GM10847 (cell line): ENCODE data around the gene C2orf72.

ENCODE experiments used
- POLR2A ChIP-seq: IDR thresholded peaks from 2 replicates; pipeline ENCODE4 v1.6.1; 2011; ENCODE audit not compliant: insufficient read length; ENCODE audit errors: extremely low read depth

Gene C2orf72

DNA sequence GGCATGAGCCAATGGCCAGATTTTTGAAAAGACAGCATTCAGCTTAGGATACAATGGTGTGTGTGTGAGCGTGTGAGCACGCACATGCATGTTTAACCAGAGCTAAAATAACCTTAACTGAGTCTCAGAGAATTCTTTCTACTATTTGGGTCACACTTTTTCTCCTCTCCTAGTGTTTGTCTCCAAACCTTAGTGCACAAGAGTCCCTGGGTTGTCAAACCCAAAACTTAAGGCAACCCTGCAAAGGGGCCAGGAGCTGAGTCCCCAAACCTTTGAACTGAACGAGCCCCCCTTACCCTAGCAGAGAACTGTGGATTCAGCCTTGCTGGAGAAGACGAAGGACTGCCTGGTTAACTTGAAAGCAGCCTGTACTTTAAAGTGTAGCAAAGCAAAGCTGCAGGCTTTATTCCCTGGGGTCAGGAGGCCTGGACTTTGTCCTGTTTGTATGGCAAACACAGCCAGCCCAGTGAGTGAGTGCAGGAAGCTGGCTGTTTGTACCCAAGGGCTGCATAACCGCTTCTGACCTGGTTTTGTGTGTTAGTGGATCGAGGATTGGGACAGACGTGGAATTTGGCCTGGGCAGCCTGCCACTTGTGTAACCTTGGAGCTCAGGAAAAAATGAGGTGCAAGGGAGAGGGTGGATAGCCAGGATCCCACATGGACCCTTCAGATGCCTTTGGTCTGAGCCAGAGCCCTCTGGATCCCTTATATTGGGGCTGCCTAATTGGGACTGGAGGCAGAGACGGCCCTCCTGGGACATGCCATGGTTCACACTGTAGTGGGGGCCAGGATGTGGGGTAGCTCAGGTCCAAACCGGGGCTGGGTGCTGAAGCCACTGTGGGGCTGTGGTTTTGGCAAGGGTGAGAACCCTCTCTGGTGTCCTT is 12.9 kb downstream of the C2orf72 start:
- no peak for TF ChIP-seq POLR2A

DNA sequence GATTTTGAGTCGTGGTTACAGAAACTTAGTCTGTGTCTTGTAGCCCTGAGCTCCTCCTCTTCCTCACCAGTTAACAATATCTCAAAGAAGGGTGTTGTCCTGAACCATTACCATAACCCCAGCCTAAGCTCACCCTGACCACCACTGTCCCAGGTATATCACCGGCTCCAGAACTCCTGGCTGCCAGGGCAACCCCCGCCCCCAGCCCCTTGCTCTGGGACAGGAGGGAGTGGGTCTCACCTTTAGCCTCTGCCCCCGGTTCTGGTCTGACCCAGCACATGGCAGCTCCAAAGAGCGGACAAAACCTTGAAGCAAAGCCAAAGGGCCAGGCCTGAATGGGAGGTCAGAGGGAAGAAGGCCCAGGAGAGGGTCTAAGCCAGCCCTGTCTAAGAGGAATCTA is 13.8 kb downstream of the C2orf72 start:
- no peak for TF ChIP-seq POLR2A

DNA sequence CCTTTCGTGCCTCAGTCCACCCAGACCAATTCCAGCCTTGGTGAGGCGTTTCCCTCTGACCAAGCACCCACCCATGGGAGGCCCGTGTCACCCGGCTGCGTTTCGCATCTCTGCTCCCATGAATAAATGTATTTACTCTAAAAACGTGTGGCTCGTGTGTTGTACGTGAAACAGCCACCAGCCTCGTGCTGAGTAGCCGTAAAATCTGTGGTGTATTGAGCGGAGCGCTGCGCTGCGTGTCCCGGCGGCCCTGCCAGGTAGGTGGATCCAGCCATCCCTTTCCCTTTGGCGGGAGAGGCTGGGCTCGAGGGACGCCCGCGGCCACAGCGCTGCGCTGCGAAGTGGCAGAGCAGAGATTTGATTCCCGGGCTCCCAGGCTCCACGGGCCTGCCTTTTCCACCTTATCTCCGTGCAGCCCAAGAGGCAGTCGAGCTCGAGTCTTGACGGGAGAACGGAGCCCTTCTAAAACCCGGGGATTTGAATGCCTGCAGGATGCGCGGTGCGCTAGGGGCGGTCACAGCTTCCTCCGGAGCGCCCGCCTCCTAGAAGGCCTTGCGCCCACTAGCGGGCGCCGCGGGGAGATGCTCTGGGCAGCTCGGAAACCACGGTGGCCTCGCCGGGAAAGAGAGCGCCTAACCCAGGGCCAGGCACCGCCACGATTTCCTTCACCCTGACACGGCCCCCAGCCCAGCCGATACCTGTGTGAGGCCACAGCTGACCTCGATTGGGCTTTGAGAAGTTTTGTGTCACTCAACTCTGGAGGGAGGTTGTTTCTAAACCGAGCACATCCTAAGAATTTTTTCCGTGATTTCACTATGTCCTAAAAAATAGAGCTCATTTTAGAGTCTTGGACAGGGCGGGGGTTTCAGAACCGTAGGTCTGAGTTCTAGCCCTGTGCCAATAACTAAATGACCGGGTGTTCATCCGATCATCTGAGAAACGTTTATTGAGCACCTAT is 15.4 kb downstream of the C2orf72 start:
- TF ChIP-seq POLR2A, result no peak

DNA sequence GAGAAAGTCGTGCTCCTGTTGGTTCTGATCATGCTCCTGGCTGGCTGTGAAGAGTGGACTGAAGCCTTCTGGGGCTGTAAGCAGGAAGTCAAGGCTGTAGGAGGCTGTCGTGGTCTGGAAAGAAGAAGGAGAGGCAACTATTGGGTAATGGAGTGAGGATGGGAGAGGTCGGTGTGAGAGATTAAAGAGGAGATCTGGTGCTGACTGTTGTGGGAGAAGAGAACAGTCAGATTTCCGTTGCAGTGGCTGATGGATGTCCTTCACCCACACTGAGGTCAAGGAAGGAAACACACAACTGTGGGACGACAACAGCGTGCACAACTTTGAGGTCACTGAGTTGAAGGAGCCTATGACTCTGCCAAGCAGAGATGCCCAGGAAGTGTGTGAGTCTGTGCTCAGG is 16.5 kb downstream of the C2orf72 start:
- no peak for TF ChIP-seq POLR2A

DNA sequence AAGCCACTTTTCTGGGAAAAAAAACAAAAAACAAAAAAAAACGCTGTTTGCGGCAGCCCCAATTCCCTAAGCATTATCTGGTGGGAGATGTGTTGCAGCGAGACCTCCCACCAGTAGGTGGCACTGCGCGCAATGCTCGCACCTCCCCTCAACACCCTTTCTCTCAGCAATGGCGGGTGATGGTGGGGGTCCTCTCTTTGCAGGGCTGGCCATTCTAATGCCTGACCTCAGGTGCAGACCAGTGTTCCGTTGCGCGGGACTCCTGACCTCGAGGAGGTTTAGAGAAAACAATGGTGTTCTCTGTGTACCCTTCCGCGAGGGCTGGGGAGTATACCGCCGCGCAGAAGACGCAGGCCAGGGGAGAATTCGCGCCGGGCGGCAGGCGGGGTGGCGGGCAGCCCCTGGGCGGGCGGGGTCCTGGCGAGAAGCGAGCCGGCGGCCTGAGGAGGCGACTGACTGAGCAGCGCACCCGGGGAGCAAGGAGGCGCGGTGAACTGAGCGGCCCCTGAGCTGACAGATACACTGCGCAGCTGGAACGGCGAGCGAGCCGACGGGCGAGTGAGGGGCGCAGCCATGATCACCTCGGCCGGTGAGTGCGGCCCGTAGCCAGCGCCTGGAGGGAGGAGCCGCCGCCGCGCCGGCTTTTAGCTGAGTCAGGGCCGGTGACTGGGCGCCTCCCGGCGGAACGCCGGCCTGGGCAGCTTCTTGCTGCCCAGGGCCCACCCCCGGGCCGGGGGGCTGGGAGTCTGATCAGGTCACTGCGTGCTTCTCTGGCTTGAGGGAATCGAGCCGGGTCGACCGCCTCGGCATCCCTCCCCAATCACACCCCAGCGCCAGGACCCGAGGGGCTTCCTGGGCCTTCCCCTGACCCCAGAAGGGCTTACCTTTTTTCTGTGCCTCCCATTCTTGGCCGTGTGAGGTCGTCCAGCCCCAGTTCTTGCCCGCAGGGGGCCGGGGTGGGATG is 19.4 kb downstream of the C2orf72 start, which contains the start of gene PSMD1:
Gene PSMD1, plus strand, starts transcription at position 415 of the 964 bp plus-strand sequence. Its CDS starts 159 bp downstream, at position 574.
- peak; percentile 61 for TF ChIP-seq POLR2A

DNA sequence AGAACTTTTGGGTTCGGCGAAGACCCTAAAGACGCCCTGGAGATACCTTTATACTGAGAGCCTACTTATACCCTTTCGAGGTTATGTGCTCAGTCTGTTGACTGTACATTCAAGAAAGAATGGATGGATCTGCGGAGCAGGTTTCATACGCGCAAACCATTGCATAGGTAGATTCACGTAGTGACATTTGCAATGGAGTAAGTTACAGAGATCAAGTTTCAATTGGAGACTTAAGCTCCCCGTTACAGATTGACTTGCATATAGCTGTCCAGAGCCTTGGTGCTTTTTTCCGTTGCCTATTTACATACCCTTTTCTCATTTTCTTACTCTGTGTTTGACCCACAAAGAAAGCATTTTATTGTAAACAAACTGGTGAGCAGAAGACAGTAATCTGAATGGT is 20.3 kb downstream of the C2orf72 start:
- TF ChIP-seq POLR2A, result no peak

DNA sequence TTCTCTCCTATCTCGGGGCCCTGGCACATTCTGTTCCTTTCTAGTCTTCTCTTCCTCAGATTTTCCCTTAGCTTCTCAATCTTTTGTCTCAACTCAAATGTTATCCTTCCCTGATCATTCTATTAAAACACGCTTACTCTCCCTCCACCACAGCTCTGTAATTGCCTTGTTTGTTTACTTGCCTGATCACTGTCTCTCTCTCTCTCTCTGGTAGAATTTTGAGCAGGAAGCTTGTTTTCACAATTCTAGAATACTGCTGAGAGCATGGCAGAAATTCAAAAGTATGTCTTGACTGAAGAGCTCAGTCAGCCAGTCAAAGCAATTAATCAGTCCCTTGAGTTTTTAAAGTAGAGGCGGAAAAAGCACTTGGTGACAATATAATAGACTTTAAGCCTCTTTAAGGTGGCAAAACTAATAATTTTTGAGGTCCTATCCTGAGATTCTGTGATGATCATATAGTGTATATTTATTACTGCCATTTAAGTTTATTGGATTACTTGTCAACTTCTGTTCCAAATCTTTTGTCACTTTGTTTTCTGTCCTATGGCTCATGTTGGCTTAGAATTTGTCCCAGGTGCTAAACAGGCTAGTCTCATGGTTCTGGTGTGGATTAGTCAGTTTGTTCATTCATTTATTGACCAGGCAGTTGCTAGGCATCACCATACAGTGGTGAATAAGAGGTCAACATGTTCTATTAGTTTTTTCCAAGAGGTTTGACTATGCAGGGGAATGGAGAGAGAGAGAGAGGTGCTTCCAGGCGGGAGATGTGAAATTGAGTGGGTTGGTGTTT is 21.6 kb downstream of the C2orf72 start:
- no peak for TF ChIP-seq POLR2A

DNA sequence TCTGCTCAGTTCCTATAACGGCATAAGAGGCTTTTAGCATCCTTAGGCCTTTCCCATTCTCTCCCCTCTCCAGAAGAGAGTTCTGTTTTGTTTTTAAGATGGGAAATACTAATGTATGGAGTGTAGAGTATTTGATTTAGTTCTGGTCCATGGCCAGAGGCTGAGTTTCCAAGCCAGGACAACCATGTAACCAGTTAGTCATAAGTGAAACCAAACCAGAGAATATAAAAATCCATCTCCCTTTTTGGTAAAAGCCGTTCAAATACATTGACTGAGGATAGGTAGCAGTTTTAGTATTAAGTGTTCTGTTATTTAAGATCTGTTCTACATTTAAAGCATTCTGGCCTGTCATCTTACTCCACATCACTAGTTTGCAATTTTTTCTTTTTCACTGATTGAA is 22.4 kb downstream of the C2orf72 start:
- TF ChIP-seq POLR2A, result no peak

DNA sequence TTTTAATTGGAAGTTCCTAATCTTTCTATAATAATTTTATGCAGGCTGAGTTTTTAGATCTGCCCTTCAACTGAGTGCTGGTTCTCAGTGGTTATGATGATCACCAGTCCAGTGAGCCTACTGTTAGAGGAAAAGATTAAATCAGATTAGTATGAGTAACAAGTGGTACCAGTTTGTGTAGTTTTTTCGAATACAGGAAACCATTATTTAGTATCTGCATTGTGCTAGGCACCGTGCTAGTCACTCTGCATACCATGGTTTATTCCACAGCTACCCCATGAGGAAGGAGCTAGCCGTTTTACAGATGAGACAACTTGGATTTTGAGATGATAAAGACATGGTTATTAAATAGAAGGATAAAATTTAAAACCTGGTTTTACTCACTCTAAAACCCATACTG is 25.5 kb downstream of the C2orf72 start:
- no peak for TF ChIP-seq POLR2A

DNA sequence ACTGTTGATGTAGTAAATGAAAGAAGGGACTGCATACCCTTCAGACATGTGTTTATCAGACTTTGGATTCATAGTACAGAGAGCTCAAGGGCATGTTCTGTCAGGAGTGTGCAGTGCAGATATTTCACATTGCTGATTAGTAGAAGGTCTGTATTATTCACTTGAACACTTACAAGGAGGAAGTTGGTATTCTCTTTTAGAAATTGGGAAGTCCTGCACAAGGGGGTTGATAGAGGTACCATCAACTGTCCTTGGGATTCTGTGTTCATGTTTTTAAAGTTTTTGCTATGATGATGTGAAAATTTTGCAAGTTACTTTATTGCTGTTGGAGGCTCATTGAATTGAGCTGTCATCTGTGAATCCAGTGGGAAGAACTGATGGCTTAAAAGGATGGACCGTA is 26.0 kb downstream of the C2orf72 start:
- TF ChIP-seq POLR2A, result no peak

DNA sequence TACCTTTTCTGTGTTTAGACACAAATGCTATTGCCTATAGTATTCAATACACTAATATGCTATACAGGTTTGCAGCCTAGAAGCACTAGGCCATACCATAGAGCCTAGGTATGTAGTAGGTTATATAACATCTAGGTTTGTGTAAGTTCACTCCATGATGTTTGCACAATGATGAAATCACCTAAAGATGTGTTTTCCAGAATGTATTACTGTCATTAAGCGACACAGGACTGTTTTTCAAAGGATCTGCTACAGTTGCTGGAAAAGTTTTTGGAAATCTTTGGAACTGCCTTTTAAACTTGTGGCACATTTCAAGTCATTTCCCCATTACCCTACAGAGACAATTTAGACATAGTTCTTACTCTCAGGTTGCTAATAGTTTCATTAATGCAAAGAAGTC is 28.6 kb downstream of the C2orf72 start:
- TF ChIP-seq POLR2A, result no peak

DNA sequence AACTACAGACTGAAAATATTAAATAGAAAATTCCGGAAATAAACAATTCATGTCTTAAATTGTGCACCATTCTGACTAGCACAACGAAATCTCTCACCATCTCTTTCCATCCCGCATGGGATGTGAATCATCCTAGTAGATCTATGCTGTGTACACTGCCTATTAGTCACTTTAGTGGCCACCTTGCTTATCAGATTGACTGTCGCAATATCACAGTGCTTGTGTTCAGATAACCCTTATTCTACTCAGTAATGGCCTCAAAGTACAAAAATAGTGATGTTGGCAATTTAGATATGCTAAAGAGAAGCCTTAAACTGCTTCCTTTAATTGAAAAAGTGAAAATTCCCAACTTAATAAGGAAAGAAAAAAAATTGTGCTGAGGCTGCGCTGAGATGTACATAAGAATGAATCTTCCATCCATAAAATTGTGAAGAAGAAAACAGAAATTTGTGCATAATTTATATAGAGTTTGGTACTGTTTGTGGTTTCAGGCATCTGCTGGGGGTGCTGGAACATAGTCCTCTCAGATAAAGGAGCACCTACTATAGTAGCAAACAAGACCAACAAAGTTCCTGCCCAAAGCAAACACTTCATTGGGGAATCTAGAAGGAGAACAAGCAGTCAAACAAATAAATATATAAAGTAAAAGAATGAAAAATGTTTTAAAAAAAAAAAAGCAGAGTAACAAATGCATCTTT is 31.4 kb downstream of the C2orf72 start:
- TF ChIP-seq POLR2A, result no peak

DNA sequence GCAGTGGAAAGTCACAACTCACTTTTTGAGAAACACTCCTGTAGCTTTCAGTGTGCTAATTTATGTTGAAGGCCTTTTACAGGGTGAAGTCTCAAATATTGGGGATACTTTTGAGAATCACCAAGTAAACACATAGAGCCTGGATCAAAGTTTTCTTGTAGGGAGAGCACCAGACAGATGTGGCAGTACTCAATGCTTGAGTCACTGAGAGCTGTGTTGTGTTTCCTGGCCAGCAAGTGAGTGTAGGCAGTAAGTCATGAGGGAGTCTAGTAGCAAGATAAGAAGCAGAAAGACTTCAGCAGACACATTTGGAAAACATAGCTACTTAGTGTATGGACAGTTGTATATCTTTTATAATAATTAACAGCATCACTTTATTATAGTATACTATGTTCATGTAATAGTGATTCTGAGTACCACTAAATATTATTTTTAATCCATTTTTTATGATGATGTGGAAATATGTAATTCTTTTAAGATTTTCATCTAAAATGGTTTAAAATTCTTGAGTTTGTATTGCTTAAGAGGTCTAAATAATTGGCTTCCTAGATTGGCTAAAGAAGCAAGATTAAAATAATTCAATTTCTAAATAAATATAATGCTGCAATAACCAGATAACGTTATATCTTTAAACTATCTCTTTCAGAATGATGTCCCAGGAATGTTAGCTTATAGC is 32.2 kb downstream of the C2orf72 start:
- no peak for TF ChIP-seq POLR2A
